ENCODE measurements around the gene CDC14B. TPM values are rescaled to one million over a fixed set of nuclear protein-coding genes. Genes with fewer than 3 reads are reported as not detected.

Gene CDC14B
- total RNA-seq, 1 donor from 2014 or later = 29.2 TPM

DNA sequence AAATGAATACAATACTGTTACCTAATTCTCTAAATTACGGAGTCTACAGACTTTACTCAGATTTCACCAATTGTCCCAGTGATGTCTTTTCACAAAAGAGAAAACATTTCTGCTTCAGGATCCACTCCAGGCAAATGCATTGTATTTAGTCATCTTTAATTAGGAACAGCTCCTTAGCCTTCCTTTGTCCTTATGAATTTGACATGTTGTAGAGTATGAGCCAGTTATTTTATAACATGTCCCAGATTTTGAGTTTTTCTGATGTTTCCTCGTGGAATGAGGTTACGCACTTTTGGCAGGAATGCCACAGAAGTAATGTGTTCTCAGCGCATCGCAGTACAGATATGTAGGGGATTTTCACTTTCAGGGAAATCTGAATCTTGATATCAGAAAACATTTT is 159.2 kb downstream of the CDC14B start:
- Mint-ChIP-seq H3K9me3 (no peaks in the 10 kb centered on the region), H3K36me3 (ENCODE audit: low read depth) (peaks cover 8% of the 10 kb centered on the region), H3K27me3 (ENCODE audit: low read depth) (no peaks in the 10 kb centered on the region), H3K27ac (ENCODE audit: unreplicated experiment) (peak overlapping the region; percentile 48), H3K4me1 (peaks cover 8% of the 10 kb centered on the region), H3K4me3 (no peak overlapping the region)
- no peak for DNase-seq (ENCODE audit: low read depth, low spot score)
- TF ChIP-seq, protein P1, sequence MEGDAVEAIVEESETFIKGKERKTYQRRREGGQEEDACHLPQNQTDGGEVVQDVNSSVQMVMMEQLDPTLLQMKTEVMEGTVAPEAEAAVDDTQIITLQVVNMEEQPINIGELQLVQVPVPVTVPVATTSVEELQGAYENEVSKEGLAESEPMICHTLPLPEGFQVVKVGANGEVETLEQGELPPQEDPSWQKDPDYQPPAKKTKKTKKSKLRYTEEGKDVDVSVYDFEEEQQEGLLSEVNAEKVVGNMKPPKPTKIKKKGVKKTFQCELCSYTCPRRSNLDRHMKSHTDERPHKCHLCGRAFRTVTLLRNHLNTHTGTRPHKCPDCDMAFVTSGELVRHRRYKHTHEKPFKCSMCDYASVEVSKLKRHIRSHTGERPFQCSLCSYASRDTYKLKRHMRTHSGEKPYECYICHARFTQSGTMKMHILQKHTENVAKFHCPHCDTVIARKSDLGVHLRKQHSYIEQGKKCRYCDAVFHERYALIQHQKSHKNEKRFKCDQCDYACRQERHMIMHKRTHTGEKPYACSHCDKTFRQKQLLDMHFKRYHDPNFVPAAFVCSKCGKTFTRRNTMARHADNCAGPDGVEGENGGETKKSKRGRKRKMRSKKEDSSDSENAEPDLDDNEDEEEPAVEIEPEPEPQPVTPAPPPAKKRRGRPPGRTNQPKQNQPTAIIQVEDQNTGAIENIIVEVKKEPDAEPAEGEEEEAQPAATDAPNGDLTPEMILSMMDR (conservative IDR thresholded peaks at IDR 0.05) = no peak

DNA sequence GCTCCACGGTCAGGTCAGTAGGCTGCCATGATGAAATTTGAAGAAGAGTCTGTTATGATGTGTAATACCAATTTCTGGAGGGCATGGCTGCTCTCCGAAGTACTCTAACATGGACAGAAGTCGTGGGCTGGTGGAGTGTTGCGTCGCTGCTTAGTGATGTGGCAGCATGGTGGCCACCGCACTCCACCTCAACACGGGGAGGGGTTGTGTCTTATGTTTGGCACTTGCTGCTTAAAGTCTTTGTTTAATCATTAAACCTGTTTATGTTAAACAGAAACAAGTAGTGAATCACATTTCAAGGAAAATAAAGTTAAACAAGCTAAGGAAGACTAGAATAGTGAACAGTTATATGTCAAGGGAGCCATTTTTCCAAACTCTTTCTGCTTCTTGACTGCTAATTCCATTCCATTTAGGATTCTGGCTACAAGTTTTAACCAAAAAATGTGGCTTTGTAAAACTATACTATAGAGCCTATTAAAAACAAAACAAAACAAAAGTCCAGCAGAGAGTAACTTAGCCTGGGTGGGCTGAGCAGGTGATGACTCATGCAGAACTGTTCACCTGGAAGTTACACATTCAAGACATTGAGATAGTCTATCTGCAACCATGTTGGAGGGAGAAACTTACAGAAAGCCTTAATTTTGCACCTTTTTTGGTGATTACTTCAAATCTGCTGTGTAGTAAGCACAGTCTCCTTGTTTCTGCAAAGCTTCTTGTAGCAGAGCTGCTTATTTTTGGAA is 160.2 kb downstream of the CDC14B start:
- peaks cover 5% of the 10 kb centered on the region for H3K4me1 Mint-ChIP-seq
- H3K27me3 Mint-ChIP-seq (ENCODE audit: low read depth) = no peaks in the 10 kb centered on the region
- no peak for DNase-seq (ENCODE audit: low read depth, low spot score)
- TF ChIP-seq, protein P1 (conservative IDR thresholded peaks at IDR 0.05) = no peak
- H3K36me3 Mint-ChIP-seq (ENCODE audit: low read depth) = peaks cover 7% of the 10 kb centered on the region
- no peak overlapping the region for H3K4me3 Mint-ChIP-seq
- H3K27ac Mint-ChIP-seq (ENCODE audit: unreplicated experiment) = no peak overlapping the region
- no peaks in the 10 kb centered on the region for H3K9me3 Mint-ChIP-seq

DNA sequence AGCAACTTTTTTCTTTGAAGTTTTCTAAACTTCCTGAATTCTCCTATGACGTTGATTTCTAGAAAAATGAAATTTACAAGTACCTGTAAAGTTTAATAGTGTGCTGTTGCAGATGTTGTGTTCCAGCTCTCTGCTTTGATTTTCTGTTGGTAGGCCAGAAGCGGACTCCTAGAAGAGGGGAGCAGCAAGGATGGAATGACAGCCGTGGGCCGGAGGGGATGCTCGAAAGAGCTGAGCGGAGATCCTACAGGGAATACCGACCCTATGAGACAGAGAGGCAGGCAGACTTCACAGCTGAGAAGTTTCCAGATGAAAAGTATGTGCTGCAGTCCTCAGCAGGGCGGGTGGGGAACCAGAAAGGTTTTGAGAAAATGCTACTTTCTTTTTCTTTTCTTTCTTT is 161.4 kb downstream of the CDC14B start:
- peaks cover 5% of the 10 kb centered on the region for H3K4me1 Mint-ChIP-seq
- TF ChIP-seq, protein P1 (conservative IDR thresholded peaks at IDR 0.05) = no peak
- no peak overlapping the region for H3K27ac Mint-ChIP-seq (ENCODE audit: unreplicated experiment)
- peaks cover 7% of the 10 kb centered on the region for H3K36me3 Mint-ChIP-seq (ENCODE audit: low read depth)
- no peaks in the 10 kb centered on the region for H3K9me3 Mint-ChIP-seq
- DNase-seq (ENCODE audit: low read depth, low spot score) = no peak
- H3K27me3 Mint-ChIP-seq (ENCODE audit: low read depth) = no peaks in the 10 kb centered on the region
- H3K4me3 Mint-ChIP-seq = no peak overlapping the region

DNA sequence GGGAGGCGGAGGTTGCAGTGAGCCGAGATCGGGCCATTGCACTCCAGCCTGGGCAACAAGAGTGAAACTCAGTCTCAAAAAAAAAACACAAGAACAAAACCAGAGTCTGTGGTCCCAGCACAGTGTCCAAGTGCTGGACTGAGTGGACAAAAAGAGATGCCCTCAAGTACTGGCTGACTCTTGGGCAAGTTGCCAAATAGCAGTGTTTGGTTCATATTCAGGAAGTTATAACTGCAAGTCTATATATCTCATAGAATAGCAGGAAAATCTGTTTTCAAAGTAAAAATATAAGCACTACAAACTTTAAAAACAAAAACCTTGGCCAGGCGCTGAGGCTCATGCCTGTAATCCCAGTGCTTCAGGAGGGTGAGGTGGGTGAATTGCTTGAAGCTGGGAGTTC is 162.4 kb downstream of the CDC14B start:
- no peak overlapping the region for H3K4me3 Mint-ChIP-seq
- no peaks in the 10 kb centered on the region for H3K9me3 Mint-ChIP-seq
- H3K27ac Mint-ChIP-seq (ENCODE audit: unreplicated experiment) = no peak overlapping the region
- peaks cover 10% of the 10 kb centered on the region for H3K4me1 Mint-ChIP-seq
- H3K36me3 Mint-ChIP-seq (ENCODE audit: low read depth) = peaks cover 7% of the 10 kb centered on the region
- no peaks in the 10 kb centered on the region for H3K27me3 Mint-ChIP-seq (ENCODE audit: low read depth)
- TF ChIP-seq, protein P1 (conservative IDR thresholded peaks at IDR 0.05) = no peak
- DNase-seq (ENCODE audit: low read depth, low spot score) = no peak

DNA sequence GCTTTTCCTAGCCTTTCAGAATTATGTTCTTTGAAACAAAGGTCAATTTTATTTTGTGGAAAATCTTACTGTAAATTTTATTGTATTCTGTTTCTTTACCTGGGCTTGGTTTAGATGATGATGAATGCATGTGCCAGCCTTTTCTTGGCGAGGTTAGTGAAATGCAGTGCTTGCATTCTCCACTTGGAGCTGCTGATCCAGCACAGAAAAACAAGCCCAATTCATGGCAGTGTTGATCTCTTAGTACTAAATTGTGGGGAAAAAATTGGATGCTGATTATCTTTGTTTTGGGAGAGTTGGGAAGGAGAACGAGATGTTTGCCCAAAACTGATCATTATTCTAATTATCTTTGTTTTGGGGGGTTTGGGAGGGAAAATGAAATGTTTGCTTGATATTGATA is 166.0 kb downstream of the CDC14B start:
- Mint-ChIP-seq H3K27me3 (ENCODE audit: low read depth) (no peaks in the 10 kb centered on the region), H3K36me3 (ENCODE audit: low read depth) (peaks cover 2% of the 10 kb centered on the region), H3K4me3 (peak overlapping the region; percentile 8), H3K4me1 (peaks cover 27% of the 10 kb centered on the region), H3K27ac (ENCODE audit: unreplicated experiment) (no peak overlapping the region), H3K9me3 (no peaks in the 10 kb centered on the region)
- DNase-seq (ENCODE audit: low read depth, low spot score) = no peak
- TF ChIP-seq, protein P1 (conservative IDR thresholded peaks at IDR 0.05) = peak; percentile 59
